Trophoblast cell (in vitro differentiated cells and primary cell): ENCODE results near the gene TRIP10.

Source experiments
- DNase-seq, 2 donors: peaks; one replicate each; pipeline ENCODE4 v3.0.0-alpha.2; 2016
- H2AFZ ChIP-seq: 2 replicates; pipeline ENCODE4 v1.6.1; 2013; ENCODE audit warnings: low read length, moderate library complexity, mild to moderate bottlenecking; ENCODE audit not compliant: insufficient read depth, poor library complexity
- H2AK5ac ChIP-seq: 2 replicates; pipeline ENCODE4 v1.6.1; 2013; ENCODE audit warnings: mild to moderate bottlenecking, low read length
- H2BK120ac ChIP-seq: 2 replicates; pipeline ENCODE4 v1.6.1; 2013; ENCODE audit warnings: low read length, mild to moderate bottlenecking, moderate library complexity; ENCODE audit not compliant: insufficient read depth, poor library complexity
- H2BK12ac ChIP-seq: 2 replicates; pipeline ENCODE4 v1.6.1; 2013; ENCODE audit warnings: mild to moderate bottlenecking, low read length, moderate library complexity
- H2BK5ac ChIP-seq: 2 replicates; pipeline ENCODE4 v1.6.1; 2013; ENCODE audit warnings: low read length, low read depth, moderate library complexity, mild to moderate bottlenecking; ENCODE audit not compliant: poor library complexity
- H3K14ac ChIP-seq: 2 replicates; pipeline ENCODE4 v1.6.1; 2013; ENCODE audit warnings: mild to moderate bottlenecking, low read length
- H3K18ac ChIP-seq: 2 replicates; pipeline ENCODE4 v1.6.1; 2013; ENCODE audit warnings: mild to moderate bottlenecking, low read length
- H3K23ac ChIP-seq: 2 replicates; pipeline ENCODE4 v1.6.1; 2013; ENCODE audit warnings: low read length
- H3K27ac ChIP-seq: 2 replicates; pipeline ENCODE4 v1.5.1; 2013; ENCODE audit warnings: low read depth, mild to moderate bottlenecking, inconsistent platforms, low read length, moderate library complexity
- H3K27me3 ChIP-seq: 2 replicates; pipeline ENCODE4 v1.6.1; 2013; ENCODE audit warnings: inconsistent platforms, mild to moderate bottlenecking, low read length, moderate library complexity; ENCODE audit not compliant: insufficient read depth
- H3K36me3 ChIP-seq, 2 experiments: 1 replicate in 1 of 2; 2 replicates in 1 of 2; pipeline ENCODE4 v1.6.1; 2013; ENCODE audit warnings: low read length in 2 of 2, mild to moderate bottlenecking in 2 of 2, moderate library complexity in 1 of 2; ENCODE audit not compliant: insufficient read depth in 2 of 2, control insufficient read depth in 1 of 2
- H3K4ac ChIP-seq: 2 replicates; pipeline ENCODE4 v1.6.1; 2013; ENCODE audit warnings: low read depth, mild to moderate bottlenecking, low read length, moderate library complexity
- H3K4me1 ChIP-seq, 2 experiments: 1 replicate in 1 of 2; 2 replicates in 1 of 2; pipeline ENCODE4 v1.6.1; 2013; ENCODE audit warnings: low read length in 2 of 2, mild to moderate bottlenecking in 2 of 2, moderate library complexity in 1 of 2; ENCODE audit not compliant: insufficient read depth in 2 of 2, control insufficient read depth in 1 of 2
- H3K4me2 ChIP-seq: 2 replicates; pipeline ENCODE4 v1.6.1; 2013; ENCODE audit warnings: inconsistent platforms, mild to moderate bottlenecking, low read length, moderate library complexity
- H3K4me3 ChIP-seq: 2 replicates; pipeline ENCODE4 v1.5.1; 2013; ENCODE audit warnings: mild to moderate bottlenecking, low read depth, low read length, inconsistent platforms
- H3K79me1 ChIP-seq: one replicate; pipeline ENCODE4 v1.6.1; 2013; ENCODE audit warnings: low read length
- H3K79me2 ChIP-seq: 2 replicates; pipeline ENCODE4 v1.6.1; 2013; ENCODE audit warnings: low read length, mild to moderate bottlenecking; ENCODE audit not compliant: control insufficient read depth, insufficient read depth, poor library complexity
- H3K9ac ChIP-seq: 2 replicates; pipeline ENCODE4 v1.6.1; 2013; ENCODE audit warnings: mild to moderate bottlenecking, low read length
- H3K9me3 ChIP-seq: 2 replicates; pipeline ENCODE4 v1.6.1; 2013; ENCODE audit warnings: low read depth, mild to moderate bottlenecking, control low read depth, inconsistent platforms, low read length; ENCODE audit not compliant: insufficient read depth
- H4K12ac ChIP-seq: 2 replicates; pipeline ENCODE4 v1.6.1; 2013; ENCODE audit warnings: low read depth, mild to moderate bottlenecking, low read length, moderate library complexity
- H4K8ac ChIP-seq: 2 replicates; pipeline ENCODE4 v1.6.1; 2013; ENCODE audit warnings: low read depth, mild to moderate bottlenecking, low read length, moderate library complexity
- H4K91ac ChIP-seq: one replicate; pipeline ENCODE4 v1.6.1; 2013; ENCODE audit warnings: low read depth, mild to moderate bottlenecking, low read length, moderate library complexity
- WGBS: extraction: QIAGEN DNeasy Blood & Tissue Kit; methylation state at CpG from one replicate; pipeline ENCODE4 v1.1.7; 2013; ENCODE audit warnings: missing lambda C conversion rate; ENCODE audit not compliant: insufficient read length, insufficient coverage; ENCODE audit errors: extremely low coverage; 5-methylcytosine and 5-hydroxymethylcytosine counted together

Gene TRIP10

GRCh38 chr19:6706633-6706958, 32.9 kb upstream of the TRIP10 start:
- Histone ChIP-seq H4K91ac (no peak overlapping the region), H3K4ac (no peak overlapping the region), H3K79me2 (no peaks in the 10 kb centered on the region), H2BK120ac (no peak overlapping the region), H3K18ac (no peak overlapping the region), H3K9ac (no peak overlapping the region), H3K27me3 (peaks cover 11% of the 10 kb centered on the region), H3K4me1 (peaks cover 0 to 2% of the 10 kb centered on the region in 2 experiments), H2AK5ac (no peak overlapping the region), H2AFZ (no peak overlapping the region), H3K14ac (no peak overlapping the region), H3K79me1 (no peaks in the 10 kb centered on the region), H3K23ac (no peak overlapping the region), H2BK5ac (no peak overlapping the region), H3K4me3 (no peak overlapping the region), H3K27ac (no peak overlapping the region), H2BK12ac (no peak overlapping the region), H3K4me2 (no peak overlapping the region), H3K36me3 (no peaks in the 10 kb centered on the region), H4K8ac (no peak overlapping the region), H3K9me3 (peaks cover 2% of the 10 kb centered on the region), H4K12ac (no peak overlapping the region)
- WGBS, result no CpG with 5 or more reads among the region's 3 CpGs
- DNase-seq, result no peak

DNA sequence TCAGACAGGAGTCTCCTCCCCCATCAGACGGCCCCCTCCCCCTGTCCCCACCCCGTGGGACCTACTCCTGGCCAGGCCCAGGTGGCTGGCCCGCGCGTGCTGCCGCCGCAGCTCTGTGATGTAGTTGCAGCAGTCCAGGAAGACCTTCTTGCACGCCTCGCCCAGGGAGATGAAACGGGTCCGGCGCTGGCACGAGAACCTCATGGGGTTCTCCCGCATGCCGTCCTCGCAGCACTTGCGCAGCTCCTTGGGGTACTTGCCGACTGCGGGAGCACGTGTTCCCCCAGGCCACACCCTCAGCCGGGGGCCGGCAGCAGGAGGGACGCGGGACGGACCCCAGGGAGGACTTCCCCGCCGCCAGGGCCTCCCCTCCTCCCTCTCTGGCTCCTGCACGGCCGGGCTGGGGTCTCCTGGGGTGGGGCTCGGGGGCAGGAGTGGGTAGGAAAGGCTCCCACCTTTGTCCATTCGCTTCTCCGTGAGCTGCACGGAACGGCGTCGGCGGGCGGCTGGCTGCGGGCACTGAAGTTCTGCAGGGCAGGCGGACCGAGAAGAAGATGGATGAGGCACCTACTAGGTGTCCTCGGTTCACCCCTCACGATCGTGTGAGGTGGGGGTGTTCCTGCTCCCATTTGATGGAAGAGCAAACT, 32.3 kb upstream of the TRIP10 start:
- Histone ChIP-seq H4K8ac (no peak overlapping the region), H3K27ac (no peak overlapping the region), H2BK12ac (no peak overlapping the region), H3K4me2 (no peak overlapping the region), H3K9me3 (peaks cover 2% of the 10 kb centered on the region), H4K12ac (no peak overlapping the region), H3K9ac (no peak overlapping the region), H3K14ac (no peak overlapping the region), H3K4ac (no peak overlapping the region), H3K18ac (no peak overlapping the region), H3K36me3 (no peaks in the 10 kb centered on the region), H2BK120ac (no peak overlapping the region), H3K27me3 (peaks cover 11% of the 10 kb centered on the region), H2BK5ac (no peak overlapping the region), H3K4me3 (no peak overlapping the region), H3K4me1 (peaks cover 0 to 2% of the 10 kb centered on the region in 2 experiments), H4K91ac (no peak overlapping the region), H3K23ac (no peak overlapping the region), H2AK5ac (no peak overlapping the region), H2AFZ (no peak overlapping the region), H3K79me2 (no peaks in the 10 kb centered on the region), H3K79me1 (no peaks in the 10 kb centered on the region)
- DNase-seq, result no peak
- WGBS, result no CpG with 5 or more reads among the region's 44 CpGs

GRCh38 chr19:6707658-6708018, 31.8 kb upstream of the TRIP10 start:
- no peaks in the 10 kb centered on the region for H3K36me3 ChIP-seq
- H3K9me3 ChIP-seq, result peaks cover 3% of the 10 kb centered on the region
- H2BK5ac ChIP-seq, result no peak overlapping the region
- H4K8ac ChIP-seq, result no peak overlapping the region
- H3K4me1 ChIP-seq, result peaks cover 0 to 2% of the 10 kb centered on the region in 2 experiments
- H2AFZ ChIP-seq, result no peak overlapping the region
- no peak overlapping the region for H2BK12ac ChIP-seq
- no peak overlapping the region for H3K14ac ChIP-seq
- no peak overlapping the region for H2AK5ac ChIP-seq
- H3K27ac ChIP-seq, result no peak overlapping the region
- H3K23ac ChIP-seq, result no peak overlapping the region
- DNase-seq, result no peak
- H4K12ac ChIP-seq, result no peak overlapping the region
- no peak overlapping the region for H3K18ac ChIP-seq
- no peak overlapping the region for H3K4me3 ChIP-seq
- H3K27me3 ChIP-seq, result peaks cover 11% of the 10 kb centered on the region
- no peaks in the 10 kb centered on the region for H3K79me1 ChIP-seq
- H3K79me2 ChIP-seq, result no peaks in the 10 kb centered on the region
- no peak overlapping the region for H3K9ac ChIP-seq
- H4K91ac ChIP-seq, result no peak overlapping the region
- WGBS, result no CpG with 5 or more reads among the region's 16 CpGs
- no peak overlapping the region for H2BK120ac ChIP-seq
- H3K4ac ChIP-seq, result no peak overlapping the region
- no peak overlapping the region for H3K4me2 ChIP-seq

GRCh38 chr19:6708346-6708745, 31.1 kb upstream of the TRIP10 start:
- H2BK5ac ChIP-seq, result no peak overlapping the region
- no peak for DNase-seq
- H4K8ac ChIP-seq, result no peak overlapping the region
- no peaks in the 10 kb centered on the region for H3K79me2 ChIP-seq
- H3K27me3 ChIP-seq, result peaks cover 11% of the 10 kb centered on the region
- H3K9ac ChIP-seq, result no peak overlapping the region
- H3K9me3 ChIP-seq, result peaks cover 6% of the 10 kb centered on the region
- no peak overlapping the region for H2AFZ ChIP-seq
- no peaks in the 10 kb centered on the region for H3K36me3 ChIP-seq
- peaks cover 0 to 2% of the 10 kb centered on the region in 2 experiments for H3K4me1 ChIP-seq
- no peak overlapping the region for H2AK5ac ChIP-seq
- no peak overlapping the region for H3K4me3 ChIP-seq
- no CpG with 5 or more reads among the region's 3 CpGs for WGBS
- H3K18ac ChIP-seq, result no peak overlapping the region
- no peak overlapping the region for H3K14ac ChIP-seq
- no peak overlapping the region for H3K27ac ChIP-seq
- H3K4me2 ChIP-seq, result no peak overlapping the region
- no peak overlapping the region for H3K23ac ChIP-seq
- H3K4ac ChIP-seq, result no peak overlapping the region
- H2BK120ac ChIP-seq, result no peak overlapping the region
- no peak overlapping the region for H2BK12ac ChIP-seq
- no peak overlapping the region for H4K12ac ChIP-seq
- no peaks in the 10 kb centered on the region for H3K79me1 ChIP-seq
- H4K91ac ChIP-seq, result no peak overlapping the region
